Erythroblast (primary cell): ENCODE data around the gene DTD1.

Experiments
- GATA1 ChIP-seq: IDR thresholded peaks from 2 replicates; pipeline ENCODE4 v1.6.1; 2011; ENCODE audit warnings: low read depth, mild to moderate bottlenecking, control low read depth, low read length, moderate library complexity
- POLR2A ChIP-seq: IDR thresholded peaks from 2 replicates; pipeline ENCODE4 v1.6.1; 2011; ENCODE audit warnings: mild to moderate bottlenecking, low read length

GRCh38 chr20:18634501-18634900 is 46.6 kb downstream of the DTD1 start:
- TF ChIP-seq POLR2A (no peak), GATA1 (no peak)
